ENCODE measurements around the gene ZNF771.

Gene ZNF771

DNA sequence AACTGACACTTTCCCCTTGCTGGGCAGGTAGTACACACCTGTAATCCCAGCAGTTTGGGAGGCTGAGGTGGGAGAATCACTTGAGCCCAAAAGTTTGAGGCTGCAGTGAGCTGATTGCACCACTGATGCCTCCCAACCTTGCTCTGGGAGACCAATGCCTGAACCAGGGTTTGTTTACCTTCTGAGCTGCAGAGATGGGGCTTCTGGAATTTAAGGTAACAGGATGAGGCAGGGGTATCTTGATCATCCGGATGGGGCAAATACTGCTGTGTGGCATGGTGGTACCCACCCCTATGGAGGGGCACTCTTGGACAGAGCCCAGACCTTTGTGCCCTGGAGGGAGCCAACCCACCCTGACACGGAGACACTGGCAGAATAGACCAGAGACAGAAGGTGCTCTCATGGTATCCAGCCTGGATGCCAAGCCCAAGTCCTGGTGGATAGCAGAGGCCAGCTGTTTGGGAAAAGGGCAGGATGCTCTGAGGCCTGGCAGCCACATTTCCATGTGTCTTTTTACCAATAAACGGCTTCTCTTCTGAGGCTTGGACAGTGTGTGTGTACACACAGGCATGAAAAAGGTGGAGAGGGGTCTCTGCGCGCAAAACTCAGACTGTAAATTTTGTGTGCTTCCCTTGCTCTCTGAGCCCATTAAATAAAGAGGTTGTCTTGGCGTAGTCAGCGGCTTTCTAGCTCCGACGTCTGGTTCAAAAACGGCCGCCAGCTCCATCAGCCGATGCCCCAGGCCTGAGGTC lies 7.8 kb upstream of the ZNF771 start:
- Histone ChIP-seq H3K4me3 (ENCODE audit: low read depth, low read length) (peak overlapping the region; percentile 45), H3K36me3 (peaks cover 29% of the 10 kb centered on the region), H3K9me3 (ENCODE audit: severe bottlenecking) (no peaks in the 10 kb centered on the region), H3K27ac (peak overlapping the region; percentile 89), H3K27me3 (ENCODE audit: insufficient read depth, low read depth, severe bottlenecking) (no peaks in the 10 kb centered on the region)
- TF ChIP-seq, protein P1, sequence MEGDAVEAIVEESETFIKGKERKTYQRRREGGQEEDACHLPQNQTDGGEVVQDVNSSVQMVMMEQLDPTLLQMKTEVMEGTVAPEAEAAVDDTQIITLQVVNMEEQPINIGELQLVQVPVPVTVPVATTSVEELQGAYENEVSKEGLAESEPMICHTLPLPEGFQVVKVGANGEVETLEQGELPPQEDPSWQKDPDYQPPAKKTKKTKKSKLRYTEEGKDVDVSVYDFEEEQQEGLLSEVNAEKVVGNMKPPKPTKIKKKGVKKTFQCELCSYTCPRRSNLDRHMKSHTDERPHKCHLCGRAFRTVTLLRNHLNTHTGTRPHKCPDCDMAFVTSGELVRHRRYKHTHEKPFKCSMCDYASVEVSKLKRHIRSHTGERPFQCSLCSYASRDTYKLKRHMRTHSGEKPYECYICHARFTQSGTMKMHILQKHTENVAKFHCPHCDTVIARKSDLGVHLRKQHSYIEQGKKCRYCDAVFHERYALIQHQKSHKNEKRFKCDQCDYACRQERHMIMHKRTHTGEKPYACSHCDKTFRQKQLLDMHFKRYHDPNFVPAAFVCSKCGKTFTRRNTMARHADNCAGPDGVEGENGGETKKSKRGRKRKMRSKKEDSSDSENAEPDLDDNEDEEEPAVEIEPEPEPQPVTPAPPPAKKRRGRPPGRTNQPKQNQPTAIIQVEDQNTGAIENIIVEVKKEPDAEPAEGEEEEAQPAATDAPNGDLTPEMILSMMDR (IDR thresholded peaks at IDR 0.05; ENCODE audit: low read depth, low read length): no peak
- no peak for DNase-seq

DNA sequence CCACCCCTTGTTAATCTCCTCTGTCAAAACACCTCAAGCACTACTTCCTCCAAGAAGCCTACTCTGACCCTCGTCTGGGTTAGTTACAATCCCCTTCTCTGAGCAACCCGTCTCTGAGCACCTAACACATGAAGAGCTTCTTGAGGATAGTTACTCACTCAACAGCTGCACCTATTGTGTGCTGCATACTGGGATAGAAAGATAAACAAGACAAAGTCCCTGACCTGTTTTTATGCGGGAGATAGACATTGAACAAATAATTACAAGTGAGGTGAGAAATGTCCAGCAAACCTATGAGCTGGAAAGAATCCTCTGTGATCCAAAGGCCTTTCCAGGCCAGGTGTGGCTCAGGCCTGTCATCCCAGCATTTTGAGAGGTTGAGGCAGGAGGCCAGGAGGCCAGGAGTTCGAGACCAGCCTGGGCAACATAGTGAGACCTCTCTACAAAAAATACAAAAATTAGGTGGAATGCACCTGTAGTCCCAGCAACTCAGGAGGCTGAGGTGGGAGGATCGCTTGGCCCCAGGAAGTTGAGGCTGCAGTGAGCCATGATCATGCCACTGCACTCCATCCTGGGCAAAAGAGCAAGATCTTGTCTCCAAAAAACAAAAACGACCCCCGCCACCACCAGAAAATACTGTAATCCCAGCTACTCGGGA lies 5.5 kb upstream of the ZNF771 start:
- no peak for DNase-seq
- H3K27ac ChIP-seq: peak overlapping the region; percentile 16; the same call in 1 of the 2 replicates
- H3K27me3 ChIP-seq (ENCODE audit: insufficient read depth, low read depth, severe bottlenecking): no peaks in the 10 kb centered on the region
- H3K9me3 ChIP-seq (ENCODE audit: severe bottlenecking): no peaks in the 10 kb centered on the region
- H3K36me3 ChIP-seq: peaks cover 27% of the 10 kb centered on the region
- TF ChIP-seq, protein P1 (IDR thresholded peaks at IDR 0.05; ENCODE audit: low read depth, low read length): no peak
- H3K4me3 ChIP-seq (ENCODE audit: low read depth, low read length): no peak overlapping the region

DNA sequence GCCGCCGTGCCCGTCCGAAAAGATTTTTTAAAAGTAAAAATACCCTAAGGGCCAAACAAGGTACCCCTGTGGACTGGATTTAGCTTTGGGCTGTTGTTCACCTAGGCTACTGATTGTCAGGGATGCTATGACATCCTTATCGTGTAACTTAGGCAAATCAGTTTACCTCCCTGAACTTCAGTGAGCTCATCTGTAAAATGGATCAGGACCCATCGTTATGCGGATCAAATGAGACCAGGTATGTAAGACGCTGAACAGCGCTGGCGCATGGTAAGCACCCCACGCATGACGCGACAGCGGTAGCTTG lies 658 bp upstream of the ZNF771 start:
- TF ChIP-seq, protein P1 (IDR thresholded peaks at IDR 0.05; ENCODE audit: low read depth, low read length): no peak
- DNase-seq: no peak
- Histone ChIP-seq H3K9me3 (ENCODE audit: severe bottlenecking) (no peaks in the 10 kb centered on the region), H3K4me3 (ENCODE audit: low read depth, low read length) (peak overlapping the region; percentile 90), H3K27me3 (ENCODE audit: insufficient read depth, low read depth, severe bottlenecking) (no peaks in the 10 kb centered on the region), H3K27ac (peak overlapping the region; percentile 79), H3K36me3 (peaks cover 16% of the 10 kb centered on the region)

DNA sequence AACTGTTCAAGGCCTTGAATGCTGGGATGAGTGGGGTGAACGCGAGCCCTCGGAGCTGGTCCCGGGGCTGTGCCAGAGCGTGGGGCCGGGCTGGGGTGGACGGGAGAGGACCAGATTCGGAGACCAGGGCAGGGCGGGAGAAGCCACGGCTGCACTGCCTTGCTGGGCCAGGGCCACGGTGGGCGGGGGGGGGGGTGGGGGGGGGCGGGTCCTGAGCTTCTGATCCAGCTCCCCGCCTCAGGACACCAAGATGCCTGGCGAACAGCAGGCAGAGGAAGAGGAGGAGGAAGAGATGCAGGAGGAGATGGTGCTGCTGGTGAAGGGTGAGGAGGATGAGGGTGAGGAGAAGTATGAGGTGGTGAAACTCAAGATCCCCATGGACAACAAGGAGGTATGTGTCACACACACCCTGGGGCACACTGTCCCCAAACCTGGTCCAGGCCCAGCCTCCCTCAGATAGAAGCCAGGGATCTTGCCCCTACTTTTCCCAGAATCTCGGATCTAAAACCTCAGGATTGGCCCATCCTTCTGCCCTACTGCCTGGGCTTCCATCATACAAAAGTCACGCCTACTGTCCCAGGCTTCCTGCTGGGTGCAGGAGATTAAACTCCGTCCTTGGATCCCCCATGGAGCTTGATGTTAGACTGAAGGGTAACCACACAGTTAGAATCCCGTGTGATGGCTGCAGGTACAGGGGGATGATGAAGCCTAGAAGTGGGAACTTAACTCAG lies 563 bp downstream of the ZNF771 start:
- peaks cover 27% of the 10 kb centered on the region for H3K36me3 ChIP-seq
- H3K27me3 ChIP-seq (ENCODE audit: insufficient read depth, low read depth, severe bottlenecking): no peaks in the 10 kb centered on the region
- TF ChIP-seq, protein P1 (IDR thresholded peaks at IDR 0.05; ENCODE audit: low read depth, low read length): no peak
- peak overlapping the region; percentile 90 for H3K4me3 ChIP-seq (ENCODE audit: low read depth, low read length)
- peak overlapping the region; percentile 79 for H3K27ac ChIP-seq
- no peak for DNase-seq
- no peaks in the 10 kb centered on the region for H3K9me3 ChIP-seq (ENCODE audit: severe bottlenecking)

DNA sequence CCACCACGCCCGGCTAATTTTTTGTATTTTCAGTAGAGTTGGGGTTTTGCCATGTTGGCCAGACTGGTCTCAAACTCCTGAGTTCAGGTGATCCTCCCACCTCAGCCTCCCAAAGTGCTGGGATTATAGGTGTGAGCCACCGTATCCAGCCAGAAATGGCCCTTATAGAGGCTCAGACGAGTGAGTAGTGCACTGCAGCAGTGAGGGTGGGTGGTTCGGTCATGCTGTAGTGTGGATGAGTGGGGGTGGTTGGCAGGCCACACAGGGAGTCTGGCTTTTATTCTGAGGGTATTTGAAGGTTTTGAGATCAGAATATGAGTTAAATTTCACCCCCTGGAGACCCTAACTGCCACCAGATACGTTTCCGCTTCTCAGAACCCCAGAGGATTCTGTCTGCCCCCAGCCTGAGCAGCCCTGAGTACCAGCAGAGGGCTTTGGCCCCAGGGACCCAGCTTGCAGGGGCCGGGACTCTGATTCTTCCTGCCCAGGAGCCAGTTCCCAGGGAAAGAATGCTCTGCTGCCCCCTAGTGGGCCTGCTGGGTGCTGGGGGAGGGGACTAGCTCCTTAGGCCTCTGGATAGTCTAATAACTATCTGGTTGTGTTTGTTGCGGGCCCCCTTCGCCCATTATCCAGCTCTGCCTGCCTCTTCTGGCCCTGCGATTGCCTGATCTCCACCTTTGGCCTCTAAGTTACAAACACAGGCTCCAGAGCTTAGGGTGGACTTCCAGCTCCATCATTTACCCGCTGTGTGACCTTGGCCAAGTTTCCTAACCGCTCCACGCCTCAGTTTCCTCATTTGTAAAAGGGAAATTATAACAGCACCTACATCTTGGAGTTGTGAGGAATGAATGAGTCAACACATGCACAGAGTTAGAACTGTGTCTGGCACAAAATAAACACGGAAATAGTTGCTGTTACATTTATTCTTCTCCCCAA lies 2.0 kb downstream of the ZNF771 start:
- Histone ChIP-seq H3K27ac (no peak overlapping the region; the same call in 1 of the 2 replicates), H3K9me3 (ENCODE audit: severe bottlenecking) (no peaks in the 10 kb centered on the region), H3K36me3 (peaks cover 39% of the 10 kb centered on the region), H3K4me3 (ENCODE audit: low read depth, low read length) (no peak overlapping the region), H3K27me3 (ENCODE audit: insufficient read depth, low read depth, severe bottlenecking) (no peaks in the 10 kb centered on the region)
- peak; percentile 93 for DNase-seq
- TF ChIP-seq, protein P1 (IDR thresholded peaks at IDR 0.05; ENCODE audit: low read depth, low read length): peak; percentile 86
